Measurements from ENCODE around the gene AUTS2. TPM values are rescaled to one million over a fixed set of nuclear protein-coding genes. Genes with fewer than 3 reads are reported as not detected.
A peak's percentile ranks its signal among the peaks of the same experiment; 100 is the strongest.

The AUTS2 gene
- total and polyA plus RNA-seq, 2 of the 8 experiments (the other 6 are each of a cell fraction or from before 2014, with no cell fraction given) = 25.9 to 101 TPM

DNA sequence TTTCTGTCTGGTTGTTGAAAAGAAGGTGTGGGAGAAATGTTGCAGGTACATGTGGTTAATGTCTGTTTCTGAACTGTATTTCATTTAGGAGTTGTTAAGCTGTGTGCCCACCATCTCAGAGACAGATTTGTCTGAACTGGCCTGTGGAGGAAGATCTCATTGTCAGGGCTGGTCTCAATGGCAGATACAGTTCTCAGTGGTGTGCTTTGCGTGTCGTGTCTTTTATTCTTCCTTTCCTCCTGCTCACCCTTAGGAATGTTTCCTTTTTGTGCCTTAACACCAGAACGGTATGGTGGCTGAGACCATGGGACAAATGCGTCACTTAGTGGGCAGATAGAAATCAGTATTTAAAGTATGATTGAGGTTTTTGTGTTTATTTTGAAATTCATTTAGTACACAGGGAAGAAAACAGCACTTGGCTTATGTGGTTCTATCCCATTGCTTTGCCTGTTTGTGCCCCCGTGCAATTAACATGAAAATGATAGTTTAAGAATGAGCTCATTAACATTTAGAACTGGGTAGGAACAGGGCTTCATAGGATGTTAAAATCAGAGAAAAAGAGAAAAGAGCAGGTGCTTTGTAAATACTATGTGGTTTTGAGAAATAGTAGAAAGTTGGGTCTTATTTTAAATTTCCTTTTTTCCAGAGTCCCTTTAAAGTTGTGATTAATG is 112.6 kb downstream of the AUTS2 start:
- no peak overlapping the region for H4K8ac ChIP-seq (ENCODE audit: extremely low read depth, insufficient read depth, low read length)
- no peak overlapping the region for H4K91ac ChIP-seq (replicated peaks; ENCODE audit: insufficient read length, low read length)
- H4K20me1 ChIP-seq (replicated peaks in 1 of 2; ENCODE audit: control insufficient read depth in 1 of 2, insufficient read depth in 2 of 2, low read length in 2 of 2) = no peaks in the 10 kb centered on the region
- peak overlapping the region; percentile 68; the same call in 1 of the 2 replicates for H2BK20ac ChIP-seq (ENCODE audit: low read length)
- no peak overlapping the region for H3K56ac ChIP-seq (replicated peaks; ENCODE audit: insufficient read length, low read depth, low read length)
- H3K4ac ChIP-seq (replicated peaks; ENCODE audit: insufficient read length, low read depth, low read length) = no peak overlapping the region
- H4K5ac ChIP-seq (ENCODE audit: insufficient read length, low read depth, low read length) = peak overlapping the region; percentile 25
- ChIA-PET CTCF (ENCODE audit: partially characterized antibody) (interaction anchor here (1.4 kb wide), 1 partner anchor 11 kb away, joined by 5 read pairs; no protein-coding TSS in a partner anchor), POLR2A (ENCODE audit: partially characterized antibody) (no interaction called here)
- no peaks in the 10 kb centered on the region for H3K36me3 ChIP-seq (ENCODE audit: control insufficient read depth in 2 of 4, insufficient read depth in 4 of 4, low read length in 3 of 4)
- H3K27ac ChIP-seq (ENCODE audit: low read depth, low read length) = no peak overlapping the region
- no peak overlapping the region; a peak in 1 of 7 replicates for H3K9ac ChIP-seq (replicated peaks in 1 of 4; ENCODE audit: extremely low read depth in 1 of 4, low read depth in 3 of 4, low read length in 3 of 4)
- no peaks in the 10 kb centered on the region for H3K23me2 ChIP-seq (ENCODE audit: low read depth, low read length)
- no peaks in the 10 kb centered on the region for H3K9me3 ChIP-seq (ENCODE audit: insufficient read depth in 2 of 2, low read depth in 1 of 2, low read length in 1 of 2)
- H3K79me2 ChIP-seq (ENCODE audit: control insufficient read depth in 1 of 2, insufficient read depth in 2 of 2, low read length in 2 of 2) = no peaks in the 10 kb centered on the region
- H3K79me1 ChIP-seq (ENCODE audit: low read depth, low read length) = peaks cover 2% of the 10 kb centered on the region; the same call in 1 of the 2 replicates
- no peak overlapping the region for H2BK15ac ChIP-seq (ENCODE audit: low read length)
- peak overlapping the region in 1 of 4 experiments; percentile 32; a peak in 1 of 8 replicates for H3K4me3 ChIP-seq (ENCODE audit: extremely low read depth in 1 of 4, insufficient read depth in 2 of 4, low read depth in 3 of 4, low read length in 4 of 4)
- no peak for DNase-seq (ENCODE audit: low read depth in 1 of 2, low spot score in 2 of 2)
- peak overlapping the region; percentile 42; the same call in 1 of the 2 replicates for H2AK5ac ChIP-seq (ENCODE audit: low read depth, low read length)
- H2BK5ac ChIP-seq (ENCODE audit: low read depth, low read length) = 0 out of 2 replicates have a peak overlapping the region, but pooled peaks have one; percentile 20
- WGBS, 2 experiments (ENCODE audit: extremely low coverage in 1 of 2, insufficient coverage in 1 of 2, insufficient read length in 1 of 2, insufficient replicate concordance in 2 of 2, low coverage in 1 of 2, low lambda C conversion rate in 2 of 2, missing lambda C conversion rate in 1 of 2) = 13% methylated on average over 5 of the region's 5 CpGs; no CpG with 5 or more reads in 1 of the 2 experiments
- FAIRE-seq = peak; percentile 82
- peak overlapping the region; percentile 55 to 59 for H3K4me2 ChIP-seq (ENCODE audit: insufficient read depth in 1 of 2, low read depth in 2 of 2, low read length in 2 of 2)
- H3K27me3 ChIP-seq (replicated peaks in 1 of 4; ENCODE audit: control insufficient read depth in 3 of 4, extremely low read depth in 1 of 4, insufficient read depth in 3 of 4, low read length in 3 of 4) = no peaks in the 10 kb centered on the region
- peak overlapping the region; percentile 77 for H2BK12ac ChIP-seq (ENCODE audit: low read depth, low read length)
- peaks cover 0 to 12% (median 8%) of the 10 kb centered on the region in 4 experiments; a peak in 6 of 7 replicates for H3K4me1 ChIP-seq (replicated peaks in 1 of 4; ENCODE audit: control insufficient read depth in 3 of 4, insufficient read depth in 4 of 4, low read length in 3 of 4)
- no peak overlapping the region for H2BK120ac ChIP-seq (replicated peaks; ENCODE audit: low read depth, low read length)
- 0 out of 2 replicates have a peak overlapping the region, but pooled peaks have one; percentile 19 for H2AFZ ChIP-seq (ENCODE audit: low read length)
- H3K14ac ChIP-seq (ENCODE audit: insufficient read length) = no peak overlapping the region
- H3K18ac ChIP-seq (ENCODE audit: extremely low read depth, low read length) = peak overlapping the region; percentile 52
- H3K23ac ChIP-seq (ENCODE audit: insufficient read length) = no peak overlapping the region
- TF ChIP-seq BRCA1 (IDR thresholded peaks at IDR 0.05; ENCODE audit: low read depth, low read length) (no peak), KDM4A (IDR thresholded peaks at IDR 0.05; ENCODE audit: low read depth, low read length, severe bottlenecking) (no peak), KDM1A (IDR thresholded peaks at IDR 0.05; ENCODE audit: borderline replicate concordance, low read length) (no peak), SP1 (IDR thresholded peaks at IDR 0.05; ENCODE audit: low read depth, low read length) (no peak)
- TF ChIP-seq, protein P1, sequence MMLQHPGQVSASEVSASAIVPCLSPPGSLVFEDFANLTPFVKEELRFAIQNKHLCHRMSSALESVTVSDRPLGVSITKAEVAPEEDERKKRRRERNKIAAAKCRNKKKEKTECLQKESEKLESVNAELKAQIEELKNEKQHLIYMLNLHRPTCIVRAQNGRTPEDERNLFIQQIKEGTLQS (IDR thresholded peaks at IDR 0.05; ENCODE audit: insufficient read depth, low read depth, low read length) = no peak
